GM23338 (cell line): ENCODE measurements around the gene KIF15.

Experiments
- CTCF ChIP-seq, 2 experiments: fragments of 200-600 bp in 1 of 2; sonication (generic) in 1 of 2; conservative IDR thresholded peaks; 2 replicates each; pipeline versions ENCODE4 v1.5.1 to v1.6.1; 2016 to 2017; ENCODE audit warnings: antibody characterized with exemption in 2 of 2, low read depth in 2 of 2, mild to moderate bottlenecking in 2 of 2, moderate library complexity in 1 of 2
- ETS1 ChIP-seq: IDR thresholded peaks from 2 replicates; pipeline ENCODE4 v1.6.1; 2016; ENCODE audit warnings: antibody characterized with exemption
- EZH2 ChIP-seq: fragments of 200-600 bp; sonication (generic); IDR thresholded peaks from one replicate; pipeline ENCODE4 v1.8.0; 2017; ENCODE audit warnings: antibody characterized with exemption, mild to moderate bottlenecking, low read depth; ENCODE audit not compliant: unreplicated experiment
- EZH2phosphoT487 ChIP-seq: fragments of 200-600 bp; sonication (generic); IDR thresholded peaks from one replicate; pipeline ENCODE4 v1.8.1; 2018; ENCODE audit warnings: antibody characterized with exemption; ENCODE audit not compliant: unreplicated experiment
- JUNB ChIP-seq: IDR thresholded peaks from one replicate; pipeline ENCODE4 v1.6.1; 2016; ENCODE audit warnings: antibody characterized with exemption; ENCODE audit not compliant: unreplicated experiment
- NANOG ChIP-seq: IDR thresholded peaks from 2 replicates; pipeline ENCODE4 v1.6.1; 2016; ENCODE audit warnings: antibody characterized with exemption, borderline replicate concordance
- POLR2AphosphoS5 ChIP-seq: IDR thresholded peaks from 2 replicates; pipeline ENCODE4 v1.6.1; 2016; ENCODE audit warnings: antibody characterized with exemption, low read depth
- REST ChIP-seq: IDR thresholded peaks from one replicate; pipeline ENCODE4 v1.6.1; 2018; ENCODE audit warnings: antibody characterized with exemption; ENCODE audit not compliant: unreplicated experiment

GRCh38 chr3:44712455-44713075 is 49.0 kb upstream of the KIF15 start, which contains the start of gene ZNF502:
- no peak for TF ChIP-seq REST
- no peak for TF ChIP-seq EZH2
- TF ChIP-seq CTCF (conservative IDR thresholded peaks at IDR 0.05; ENCODE audit: low read depth in 2 of 2), result peak in 1 of 2 experiments; percentile 27; a peak in 3 of 4 replicates
- peak; percentile 66; the same call in 1 of the 2 replicates for TF ChIP-seq POLR2AphosphoS5
- TF ChIP-seq NANOG, result no peak
- no peak for TF ChIP-seq JUNB
- TF ChIP-seq EZH2phosphoT487, result no peak
- TF ChIP-seq ETS1, result peak; percentile 84
